Endodermal cell (in vitro differentiated cells): ENCODE measurements around the gene NDUFAB1. TPM values are rescaled to one million over a fixed set of nuclear protein-coding genes. Genes with fewer than 3 reads are reported as not detected.
"Not testable (repeated sequence)": the region's sequence is repeated elsewhere in the genome, so short reads cannot be mapped to it uniquely, and the experiment has no call there.

Experiments
- DNase-seq: peaks from one replicate; pipeline ENCODE4 v3.0.0-alpha.2; 2017
- H3K27ac ChIP-seq: 2 replicates; pipeline ENCODE4 v1.5.1; 2013; ENCODE audit warnings: mild to moderate bottlenecking, low read depth, low read length, moderate library complexity
- H3K27me3 ChIP-seq: 2 replicates; pipeline ENCODE4 v1.6.1; 2013; ENCODE audit warnings: mild to moderate bottlenecking, low read length, moderate library complexity; ENCODE audit not compliant: insufficient read depth, control insufficient read depth, poor library complexity, severe bottlenecking
- H3K36me3 ChIP-seq: 2 replicates; pipeline ENCODE4 v1.7.0; 2013; ENCODE audit warnings: mild to moderate bottlenecking, low read length, moderate library complexity; ENCODE audit not compliant: control insufficient read depth, insufficient read depth
- H3K4me1 ChIP-seq: one replicate; pipeline ENCODE4 v1.7.0; 2013; ENCODE audit warnings: low read length; ENCODE audit not compliant: control insufficient read depth, insufficient read depth
- H3K4me3 ChIP-seq: 2 replicates; pipeline ENCODE4 v1.5.1; 2013; ENCODE audit warnings: mild to moderate bottlenecking, low read length, moderate library complexity
- H3K9ac ChIP-seq: 2 replicates; pipeline ENCODE4 v1.6.1; 2013; ENCODE audit warnings: mild to moderate bottlenecking, low read length, moderate library complexity; ENCODE audit not compliant: poor library complexity, severe bottlenecking; ENCODE audit errors: extremely low read depth
- H3K9me3 ChIP-seq: 2 replicates; pipeline ENCODE4 v1.6.1; 2013; ENCODE audit warnings: mild to moderate bottlenecking, low read length, moderate library complexity; ENCODE audit not compliant: control insufficient read depth
- H3K27ac Mint-ChIP-seq: 2 replicates; pipeline ENCODE4 v1.8.0; 2020; ENCODE audit warnings: mixed read lengths
- H3K27me3 Mint-ChIP-seq: 2 replicates; pipeline ENCODE4 v1.8.0; 2021; ENCODE audit warnings: mild to moderate bottlenecking, mixed read lengths; ENCODE audit not compliant: insufficient read depth
- H3K36me3 Mint-ChIP-seq: 2 replicates; pipeline ENCODE4 v1.8.0; 2020; ENCODE audit warnings: low read depth, mixed read lengths
- H3K4me1 Mint-ChIP-seq: 2 replicates; pipeline ENCODE4 v1.8.0; 2020; ENCODE audit warnings: mixed read lengths
- H3K4me3 Mint-ChIP-seq: 2 replicates; pipeline ENCODE4 v1.8.0; 2020; ENCODE audit warnings: mild to moderate bottlenecking, moderate library complexity, mixed read lengths
- H3K9me3 Mint-ChIP-seq: 2 replicates; pipeline ENCODE4 v1.8.0; 2020; ENCODE audit warnings: mild to moderate bottlenecking, mixed read lengths
- CTCF ChIP-seq: fragments of 200-600 bp; sonication (generic); conservative IDR thresholded peaks from 2 replicates; pipeline ENCODE4 v1.5.0; 2021; ENCODE audit warnings: antibody characterized with exemption, mild to moderate bottlenecking
- WGBS, 2 experiments: methylation state at CpG; one replicate each; pipeline versions ENCODE4 v1.1.5 to v1.1.7; 2013; ENCODE audit warnings: missing lambda C conversion rate in 2 of 2, mixed read lengths in 1 of 2; ENCODE audit not compliant: insufficient coverage in 1 of 2, insufficient read length in 1 of 2; 5-methylcytosine and 5-hydroxymethylcytosine counted together
- total RNA-seq, 2 donors: library from RNA; stranded (reverse); fragmentation: NEBNext Ultra II Directional in 1 of 2; extraction: Animal tissue kit (Norgen Biotek cat#: 25700) in 1 of 2; gene quantifications; 2 replicates in 1 of 2; 3 replicates in 1 of 2; pipeline ENCODE4 v1.2.1, GENCODE V29; 2021

Gene NDUFAB1
- total RNA-seq, 2 donors from 2014 or later = 106 to 120 TPM

GRCh38 chr16:23634461-23635036, 38.4 kb upstream of the NDUFAB1 start:
- Mint-ChIP-seq H3K4me3 (no peak overlapping the region), H3K27ac (no peak overlapping the region), H3K27me3 (no peaks in the 10 kb centered on the region), H3K36me3 (peaks cover 48% of the 10 kb centered on the region), H3K4me1 (peaks cover 3% of the 10 kb centered on the region), H3K9me3 (no peaks in the 10 kb centered on the region)
- Histone ChIP-seq H3K27me3 (no peaks in the 10 kb centered on the region), H3K27ac (no peak overlapping the region), H3K4me3 (no peak overlapping the region), H3K4me1 (peaks cover 10% of the 10 kb centered on the region), H3K9me3 (no peaks in the 10 kb centered on the region), H3K36me3 (peaks cover 58% of the 10 kb centered on the region), H3K9ac (no peak overlapping the region)
- TF ChIP-seq CTCF = no peak
- DNase-seq = no peak
- WGBS, 2 experiments = 96 to 100% methylated on average over 2 to 4 of the region's 4 CpGs

- peaks cover 61% of the 10 kb centered on the region for H3K36me3 Mint-ChIP-seq
- H3K4me1 Mint-ChIP-seq = not testable (repeated sequence)
- 94 to 100% methylated on average over 2 to 3 of the region's 3 CpGs for WGBS, 2 experiments
Measured at GRCh38 chr16:23631874-23632273, 35.8 kb upstream of the NDUFAB1 start.

GRCh38 chr16:23629516-23629915, 33.4 kb upstream of the NDUFAB1 start:
- Mint-ChIP-seq H3K27ac (no peak overlapping the region), H3K36me3 (peaks cover 62% of the 10 kb centered on the region), H3K9me3 (no peaks in the 10 kb centered on the region), H3K4me3 (no peak overlapping the region), H3K27me3 (no peaks in the 10 kb centered on the region), H3K4me1 (no peaks in the 10 kb centered on the region)
- no peak overlapping the region for H3K4me3 ChIP-seq
- H3K9ac ChIP-seq = no peak overlapping the region
- H3K27ac ChIP-seq = no peak overlapping the region
- peaks cover 71% of the 10 kb centered on the region for H3K36me3 ChIP-seq
- H3K4me1 ChIP-seq = no peaks in the 10 kb centered on the region
- 91 to 94% methylated on average over 7 to 8 of the region's 8 CpGs for WGBS, 2 experiments
- no peaks in the 10 kb centered on the region for H3K9me3 ChIP-seq
- TF ChIP-seq CTCF = no peak
- H3K27me3 ChIP-seq = no peaks in the 10 kb centered on the region
- no peak for DNase-seq

More at GRCh38 chr16:23631874-23632273, 35.8 kb upstream of the NDUFAB1 start:
- not testable (repeated sequence) for H3K27ac Mint-ChIP-seq, H3K27me3 Mint-ChIP-seq, DNase-seq, H3K9me3 ChIP-seq, H3K4me3 ChIP-seq, H3K4me3 Mint-ChIP-seq, H3K9me3 Mint-ChIP-seq, H3K27me3 ChIP-seq, H3K4me1 ChIP-seq, H3K9ac ChIP-seq, H3K27ac ChIP-seq
- peaks cover 78% of the 10 kb centered on the region for H3K36me3 ChIP-seq

GRCh38 chr16:23624092-23624491, 28.0 kb upstream of the NDUFAB1 start:
- peaks cover 70% of the 10 kb centered on the region for H3K36me3 Mint-ChIP-seq
- no peak overlapping the region for H3K27ac Mint-ChIP-seq

More at GRCh38 chr16:23624092-23624491, 28.0 kb upstream of the NDUFAB1 start:
- Histone ChIP-seq H3K27me3 (no peaks in the 10 kb centered on the region), H3K4me1 (no peaks in the 10 kb centered on the region), H3K9me3 (no peaks in the 10 kb centered on the region), H3K9ac (no peak overlapping the region), H3K4me3 (no peak overlapping the region), H3K27ac (no peak overlapping the region), H3K36me3 (peaks cover 74% of the 10 kb centered on the region)
- H3K27me3 Mint-ChIP-seq = no peaks in the 10 kb centered on the region
- no peak for DNase-seq
- no peak overlapping the region for H3K4me3 Mint-ChIP-seq
- H3K4me1 Mint-ChIP-seq = no peaks in the 10 kb centered on the region
- no peak for TF ChIP-seq CTCF
- H3K9me3 Mint-ChIP-seq = no peaks in the 10 kb centered on the region
